H1 (cell line): ENCODE measurements around the gene C1orf50.

Experiments used
- BRCA1 ChIP-seq: IDR thresholded peaks from 2 replicates; pipeline ENCODE4 v1.6.1; 2012; ENCODE audit warnings: low read depth, low read length, improper control_type of control experiment
- CEBPB ChIP-seq: IDR thresholded peaks from 2 replicates; pipeline ENCODE4 v1.6.1; 2012; ENCODE audit warnings: low read depth, low read length
- TF ChIP-seq, protein P1 (sequence below), 3 experiments: IDR thresholded peaks; 1 replicate in 2 of 3; 2 replicates in 1 of 3; pipeline versions ENCODE4 v1.5.1 to v1.6.1; 2011; ENCODE audit warnings: low read length in 3 of 3, mild to moderate bottlenecking in 3 of 3, inconsistent platforms in 2 of 3, low read depth in 1 of 3, moderate library complexity in 1 of 3; ENCODE audit not compliant: insufficient read depth in 1 of 3; ENCODE audit errors: control extremely low read depth in 1 of 3

DNA sequence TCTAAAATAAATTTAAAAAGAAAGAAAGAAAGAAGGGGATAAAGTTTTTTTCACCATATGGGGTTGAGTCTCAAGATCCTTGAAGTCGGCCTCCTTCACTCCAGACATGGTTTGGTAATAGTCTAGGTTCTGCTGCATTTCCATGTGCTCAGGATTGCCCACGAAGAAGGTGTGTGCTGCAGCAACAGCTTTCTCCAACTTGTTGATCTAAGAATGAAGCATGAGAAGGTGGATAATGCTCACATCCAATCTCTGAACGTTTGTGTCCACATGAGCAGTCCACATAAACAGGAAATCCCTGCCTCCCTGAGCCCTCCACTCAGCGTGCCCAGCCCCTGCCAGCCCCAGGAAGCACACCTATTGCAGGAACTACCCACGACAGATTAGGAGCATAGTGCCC, 4.8 kb upstream of the C1orf50 start:
- TF ChIP-seq CEBPB (no peak), BRCA1 (no peak)
- TF ChIP-seq, protein P1, sequence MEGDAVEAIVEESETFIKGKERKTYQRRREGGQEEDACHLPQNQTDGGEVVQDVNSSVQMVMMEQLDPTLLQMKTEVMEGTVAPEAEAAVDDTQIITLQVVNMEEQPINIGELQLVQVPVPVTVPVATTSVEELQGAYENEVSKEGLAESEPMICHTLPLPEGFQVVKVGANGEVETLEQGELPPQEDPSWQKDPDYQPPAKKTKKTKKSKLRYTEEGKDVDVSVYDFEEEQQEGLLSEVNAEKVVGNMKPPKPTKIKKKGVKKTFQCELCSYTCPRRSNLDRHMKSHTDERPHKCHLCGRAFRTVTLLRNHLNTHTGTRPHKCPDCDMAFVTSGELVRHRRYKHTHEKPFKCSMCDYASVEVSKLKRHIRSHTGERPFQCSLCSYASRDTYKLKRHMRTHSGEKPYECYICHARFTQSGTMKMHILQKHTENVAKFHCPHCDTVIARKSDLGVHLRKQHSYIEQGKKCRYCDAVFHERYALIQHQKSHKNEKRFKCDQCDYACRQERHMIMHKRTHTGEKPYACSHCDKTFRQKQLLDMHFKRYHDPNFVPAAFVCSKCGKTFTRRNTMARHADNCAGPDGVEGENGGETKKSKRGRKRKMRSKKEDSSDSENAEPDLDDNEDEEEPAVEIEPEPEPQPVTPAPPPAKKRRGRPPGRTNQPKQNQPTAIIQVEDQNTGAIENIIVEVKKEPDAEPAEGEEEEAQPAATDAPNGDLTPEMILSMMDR (IDR thresholded peaks at IDR 0.05; ENCODE audit: control extremely low read depth in 1 of 3, insufficient read depth in 1 of 3, low read depth in 1 of 3, low read length in 3 of 3) = no peak
